Stomach (tissue), 9 donors: ENCODE data around the gene CD200R1L. TPM values are rescaled to one million over a fixed set of nuclear protein-coding genes. Genes with fewer than 3 reads are reported as not detected.
A peak's percentile ranks its signal among the peaks of the same experiment; 100 is the strongest.

Experiments used
- DNase-seq, 2 donors: peaks; one replicate each; pipeline versions ENCODE4 v3.0.0 to v3.0.0-alpha.2; 2013 to 2019
- H3K27ac ChIP-seq, 5 donors: fragments of 200-600 bp in 4 of 5; sonication (generic) in 4 of 5; one replicate each; pipeline ENCODE4 v1.5.1; 2013 to 2019; ENCODE audit warnings: mild to moderate bottlenecking in 1 of 5, moderate library complexity in 1 of 5
- H3K27me3 ChIP-seq, 3 donors: fragments of 200-600 bp; sonication (generic); one replicate each; pipeline ENCODE4 v1.5.1; 2017 to 2019; ENCODE audit warnings: mixed run types in 1 of 3
- H3K36me3 ChIP-seq, 4 donors: fragments of 200-600 bp; sonication (generic); 1 replicate in 3 of 4; 2 replicates in 1 of 4; pipeline ENCODE4 v1.5.1; 2016 to 2019
- H3K4me1 ChIP-seq, 4 donors: fragments of 200-600 bp; sonication (generic); one replicate each; pipeline ENCODE4 v1.5.1; 2016 to 2019
- H3K4me3 ChIP-seq, 4 donors: fragments of 200-600 bp; sonication (generic) in 3 of 4; one replicate each; pipeline ENCODE4 v1.5.1; 2016 to 2019; ENCODE audit warnings: mild to moderate bottlenecking in 1 of 4
- H3K9me3 ChIP-seq, 4 donors: fragments of 200-600 bp; sonication (generic); one replicate each; pipeline ENCODE4 v1.5.1; 2016 to 2019
- EP300 ChIP-seq: sonication (generic); formaldehyde crosslinking; IDR thresholded peaks from one replicate; pipeline ENCODE4 v1.6.1; 2017; ENCODE audit warnings: antibody characterized with exemption
- POLR2A ChIP-seq, 4 donors: fragments of 450-650 bp; IDR thresholded peaks; one replicate each; pipeline ENCODE4 v1.6.1; 2016; ENCODE audit warnings: antibody characterized with exemption in 4 of 4, control low read depth in 2 of 4, mild to moderate bottlenecking in 1 of 4, moderate library complexity in 1 of 4
- POLR2AphosphoS5 ChIP-seq, 3 donors: sonication (generic); formaldehyde crosslinking; IDR thresholded peaks; one replicate each; pipeline ENCODE4 v1.6.1; 2016; ENCODE audit warnings: antibody characterized with exemption in 3 of 3
- WGBS, 5 donors: extraction: QIAGEN DNeasy Blood & Tissue Kit in 3 of 5; methylation state at CpG; one replicate each; pipeline versions ENCODE4 v1.1.5 to v1.1.7; 2013 to 2018; 5-methylcytosine and 5-hydroxymethylcytosine counted together
- intact Hi-C: fragments of 100-400 bp; cut with DNase I; formaldehyde crosslinking; loops from one replicate; pipeline ENCODE4 v1.15.1; 2023; ENCODE audit warnings: low total_unique reads
- polyA plus RNA-seq, 3 donors: library from polyadenylated mRNA; stranded (reverse); fragments of 200-250 nt; gene quantifications; one replicate each; pipeline ENCODE4 v1.2.3, GENCODE V29; 2013
- total RNA-seq, 5 donors: library from RNA; depleted of rRNA; stranded (reverse); fragments of >200 nt; gene quantifications; one replicate each; pipeline versions ENCODE4 v1.1.0 to v1.2.3, GENCODE V29; 2014 to 2016
- TF ChIP-seq, protein P1 (sequence below), 7 experiments: fragments of 450-650 bp in 4 of 7; fragments of 200-600 bp in 3 of 7; sonication (generic) in 3 of 7; IDR thresholded peaks; one replicate each; pipeline ENCODE4 v1.5.1; 2016 to 2019; ENCODE audit warnings: antibody characterized with exemption in 7 of 7, control low read depth in 2 of 7, mild to moderate bottlenecking in 1 of 7
- donor health status: healthy with polysubstance abuse.
- donor health status: Bipolar disorder and iron deficiency.
- donor health status: healthy.

CD200R1L gene
- total and polyA plus RNA-seq, 8 donors: not detected

DNA sequence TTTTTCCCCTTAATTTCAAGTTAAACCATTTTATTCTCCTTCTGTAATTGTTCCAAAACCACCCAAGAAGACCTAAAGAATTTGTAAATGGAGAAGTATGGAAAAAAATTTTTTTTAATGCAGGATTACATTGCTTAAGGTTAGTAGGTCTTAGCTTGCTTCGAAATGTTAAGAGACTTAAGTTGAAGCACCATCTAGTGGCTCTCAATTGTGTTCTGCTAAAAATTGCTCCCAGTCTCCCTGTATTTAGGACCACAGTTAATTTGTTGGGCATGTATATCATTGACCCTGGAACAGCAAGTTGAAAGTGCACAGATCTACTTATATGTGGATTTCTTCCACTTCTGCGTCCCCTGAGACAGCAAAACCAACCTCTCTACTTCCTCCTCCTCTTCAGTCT, 32.4 kb downstream of the CD200R1L start:
- Histone ChIP-seq H3K4me1 (peaks cover 0 to 32% (median 16%) of the 10 kb centered on the region in 4 donors), H3K4me3 (no peak overlapping the region), H3K27me3 (no peaks in the 10 kb centered on the region), H3K27ac (peak overlapping the region in 3 of 5 donors; percentile 37 to 73 (median 53)), H3K36me3 (no peaks in the 10 kb centered on the region), H3K9me3 (no peaks in the 10 kb centered on the region)
- intact Hi-C loops: loop anchor here (10.0 kb wide), 1 partner anchor 79 kb away; no protein-coding TSS in a partner anchor
- peak in 1 of 2 donors; percentile 72 for DNase-seq
- WGBS, 5 donors: 31 to 43% (median 37%) methylated on average over 2 of the region's 2 CpGs
- TF ChIP-seq EP300: no peak
- TF ChIP-seq, protein P1, sequence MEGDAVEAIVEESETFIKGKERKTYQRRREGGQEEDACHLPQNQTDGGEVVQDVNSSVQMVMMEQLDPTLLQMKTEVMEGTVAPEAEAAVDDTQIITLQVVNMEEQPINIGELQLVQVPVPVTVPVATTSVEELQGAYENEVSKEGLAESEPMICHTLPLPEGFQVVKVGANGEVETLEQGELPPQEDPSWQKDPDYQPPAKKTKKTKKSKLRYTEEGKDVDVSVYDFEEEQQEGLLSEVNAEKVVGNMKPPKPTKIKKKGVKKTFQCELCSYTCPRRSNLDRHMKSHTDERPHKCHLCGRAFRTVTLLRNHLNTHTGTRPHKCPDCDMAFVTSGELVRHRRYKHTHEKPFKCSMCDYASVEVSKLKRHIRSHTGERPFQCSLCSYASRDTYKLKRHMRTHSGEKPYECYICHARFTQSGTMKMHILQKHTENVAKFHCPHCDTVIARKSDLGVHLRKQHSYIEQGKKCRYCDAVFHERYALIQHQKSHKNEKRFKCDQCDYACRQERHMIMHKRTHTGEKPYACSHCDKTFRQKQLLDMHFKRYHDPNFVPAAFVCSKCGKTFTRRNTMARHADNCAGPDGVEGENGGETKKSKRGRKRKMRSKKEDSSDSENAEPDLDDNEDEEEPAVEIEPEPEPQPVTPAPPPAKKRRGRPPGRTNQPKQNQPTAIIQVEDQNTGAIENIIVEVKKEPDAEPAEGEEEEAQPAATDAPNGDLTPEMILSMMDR (IDR thresholded peaks at IDR 0.05): peak in 4 of 7 experiments; percentile 10 to 41 (median 34)
- TF ChIP-seq POLR2AphosphoS5 (IDR thresholded peaks at IDR 0.05): no peak
- no peak for TF ChIP-seq POLR2A (IDR thresholded peaks at IDR 0.05)

DNA sequence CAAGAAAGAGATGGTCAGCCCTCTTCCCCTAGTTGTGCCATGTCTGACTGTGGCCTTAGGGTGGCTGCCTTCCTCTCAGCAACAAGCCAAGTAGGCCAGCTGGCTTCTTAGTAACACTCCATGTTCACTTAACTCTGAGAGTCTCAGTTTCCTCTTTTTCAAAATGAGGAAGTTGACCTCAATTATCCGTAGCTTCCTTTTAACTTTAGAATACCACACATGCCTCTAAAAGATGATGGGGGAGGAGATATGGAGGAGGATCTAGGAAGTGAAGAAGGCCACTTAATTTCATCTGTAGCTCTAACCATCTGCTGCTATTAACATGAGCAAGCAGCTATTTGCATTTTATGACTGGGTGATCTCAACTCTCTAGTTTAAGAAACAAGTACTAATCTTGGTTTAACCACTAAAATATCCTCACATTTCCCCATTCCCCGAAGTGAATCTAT, 32.9 kb downstream of the CD200R1L start:
- 21 to 31% (median 29%) methylated on average over 2 of the region's 2 CpGs for WGBS, 5 donors
- no peaks in the 10 kb centered on the region for H3K9me3 ChIP-seq
- peak in 1 of 2 donors; percentile 37 for DNase-seq
- peak overlapping the region in 3 of 5 donors; percentile 37 to 73 (median 53) for H3K27ac ChIP-seq
- no peak for TF ChIP-seq POLR2A (IDR thresholded peaks at IDR 0.05)
- TF ChIP-seq, protein P1 (IDR thresholded peaks at IDR 0.05): no peak
- no peak for TF ChIP-seq EP300
- TF ChIP-seq POLR2AphosphoS5 (IDR thresholded peaks at IDR 0.05): no peak
- intact Hi-C loops: loop anchor here (10.0 kb wide), 1 partner anchor 79 kb away; no protein-coding TSS in a partner anchor
- no peaks in the 10 kb centered on the region for H3K27me3 ChIP-seq
- peaks cover 0 to 32% (median 16%) of the 10 kb centered on the region in 4 donors for H3K4me1 ChIP-seq
- H3K36me3 ChIP-seq: no peaks in the 10 kb centered on the region
- H3K4me3 ChIP-seq: no peak overlapping the region

DNA sequence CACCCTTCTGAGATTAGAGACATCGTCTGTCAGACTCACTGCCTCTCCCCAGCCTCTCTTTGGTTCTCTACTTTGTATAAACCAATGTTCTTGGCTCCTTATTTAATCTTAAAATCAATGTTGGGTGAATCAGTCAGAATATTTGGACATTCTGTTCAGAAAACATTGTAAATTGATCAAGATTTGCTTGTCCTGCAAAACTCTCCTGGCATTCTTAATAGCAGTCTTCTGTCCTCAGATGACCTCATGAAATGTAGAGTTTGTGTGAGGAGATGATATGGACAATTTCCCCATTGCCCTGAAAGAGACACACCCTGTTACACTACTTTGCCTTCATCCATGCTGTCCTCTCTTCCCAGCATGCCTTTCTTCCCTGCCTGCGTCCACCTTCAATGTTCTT, 33.6 kb downstream of the CD200R1L start:
- 63 to 76% (median 67%) methylated on average over 2 of the region's 2 CpGs for WGBS, 5 donors
- TF ChIP-seq EP300: no peak
- no peak for TF ChIP-seq POLR2A (IDR thresholded peaks at IDR 0.05)
- TF ChIP-seq, protein P1 (IDR thresholded peaks at IDR 0.05): no peak
- TF ChIP-seq POLR2AphosphoS5 (IDR thresholded peaks at IDR 0.05): no peak

DNA sequence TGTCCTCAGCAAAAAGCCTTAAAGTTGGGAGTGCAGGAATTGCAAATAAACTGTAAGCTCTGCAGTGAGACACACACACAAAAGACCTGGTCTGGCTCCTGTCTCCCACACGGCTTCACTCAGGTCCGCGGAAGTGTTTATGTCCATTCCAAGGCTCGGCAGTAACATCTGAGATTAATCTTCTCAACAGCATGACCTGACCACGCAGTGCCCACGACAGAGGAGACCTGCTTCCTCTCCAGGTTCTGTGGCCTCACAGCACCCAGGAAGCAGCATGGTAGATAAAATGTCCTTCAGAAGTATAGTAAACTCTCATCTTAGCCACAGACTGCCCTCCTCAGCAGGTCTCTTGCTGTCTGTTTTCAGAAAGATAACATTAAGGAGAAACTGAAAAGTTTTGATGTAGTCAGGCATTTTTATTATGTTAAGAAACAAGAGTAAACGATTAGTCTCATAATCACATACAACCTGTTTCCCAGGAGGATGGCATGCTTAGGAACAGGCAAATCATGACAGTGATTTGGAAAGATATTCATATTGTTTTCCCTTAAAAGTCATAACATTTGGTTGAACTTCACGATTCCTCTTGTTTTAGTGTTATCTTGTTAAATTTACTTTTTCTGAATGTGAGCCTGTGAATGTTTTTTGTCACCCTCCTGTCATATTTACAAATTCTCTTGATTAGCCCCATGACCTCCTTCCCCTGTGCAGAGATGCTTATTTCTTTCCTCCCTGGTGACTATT, 34.6 kb downstream of the CD200R1L start:
- intact Hi-C loops: loop anchor here (10.0 kb wide), 1 partner anchor 77 kb away; no protein-coding TSS in a partner anchor

More for the DNA sequence above, 33.6 kb downstream of the CD200R1L start:
- Histone ChIP-seq H3K27ac (peak overlapping the region in 3 of 5 donors; percentile 37 to 73 (median 62)), H3K9me3 (no peaks in the 10 kb centered on the region), H3K4me1 (peaks cover 0 to 32% (median 16%) of the 10 kb centered on the region in 4 donors), H3K36me3 (no peaks in the 10 kb centered on the region), H3K4me3 (no peak overlapping the region), H3K27me3 (no peaks in the 10 kb centered on the region)
- intact Hi-C loops: loop anchor here (10.0 kb wide), 1 partner anchor 78 kb away; no protein-coding TSS in a partner anchor
- no peak for DNase-seq

More for the DNA sequence above, 34.6 kb downstream of the CD200R1L start:
- Histone ChIP-seq H3K27ac (peak overlapping the region in 4 of 5 donors; percentile 50 to 73 (median 66)), H3K4me3 (no peak overlapping the region), H3K4me1 (peaks cover 0 to 32% (median 16%) of the 10 kb centered on the region in 4 donors), H3K27me3 (no peaks in the 10 kb centered on the region), H3K9me3 (no peaks in the 10 kb centered on the region), H3K36me3 (no peaks in the 10 kb centered on the region)
- 59 to 75% (median 70%) methylated on average over 8 of the region's 8 CpGs for WGBS, 5 donors
- no peak for TF ChIP-seq POLR2A (IDR thresholded peaks at IDR 0.05)
- DNase-seq: no peak
